CD14-positive monocyte (primary cell): ENCODE results near the gene PIH1D1. TPM values are rescaled to one million over a fixed set of nuclear protein-coding genes. Genes with fewer than 3 reads are reported as not detected.

Source experiments
- DNase-seq, 3 donors: peaks; one replicate each; pipeline ENCODE4 v3.0.0-alpha.2; 2011 to 2022
- H2AFZ ChIP-seq: 2 replicates; pipeline ENCODE4 v1.6.0; 2012; ENCODE audit warnings: mild to moderate bottlenecking, low read depth, low read length, inconsistent platforms; ENCODE audit not compliant: insufficient read depth, poor library complexity, severe bottlenecking
- H3K27ac ChIP-seq, 2 donors: 1 replicate in 1 of 2; 2 replicates in 1 of 2; pipeline ENCODE4 v1.5.1; 2012 to 2013; ENCODE audit warnings: low read length in 2 of 2, control low read depth in 1 of 2, inconsistent platforms in 1 of 2, low read depth in 1 of 2, mild to moderate bottlenecking in 1 of 2
- H3K27me3 ChIP-seq, 2 donors: one replicate each; pipeline versions ENCODE4 v1.6.0 to v1.6.1; 2011 to 2013; ENCODE audit warnings: low read length in 2 of 2; ENCODE audit not compliant: control insufficient read depth in 2 of 2, insufficient read depth in 2 of 2
- H3K36me3 ChIP-seq, 2 donors: replicated peaks in 1 of 2; 1 replicate in 1 of 2; 2 replicates in 1 of 2; pipeline versions ENCODE4 v1.5.1 to v1.6.1; 2012 to 2013; ENCODE audit warnings: low read length in 2 of 2, control low read depth in 1 of 2, inconsistent platforms in 1 of 2, mild to moderate bottlenecking in 1 of 2; ENCODE audit not compliant: insufficient read depth in 2 of 2, control insufficient read depth in 1 of 2
- H3K4me1 ChIP-seq, 2 donors: 1 replicate in 1 of 2; 2 replicates in 1 of 2; pipeline versions ENCODE4 v1.5.1 to v1.6.1; 2012 to 2013; ENCODE audit warnings: low read length in 2 of 2, control low read depth in 1 of 2, inconsistent platforms in 1 of 2, mild to moderate bottlenecking in 1 of 2, moderate library complexity in 1 of 2; ENCODE audit not compliant: insufficient read depth in 2 of 2, control insufficient read depth in 1 of 2
- H3K4me2 ChIP-seq: replicated peaks from 2 replicates; pipeline ENCODE3; 2012; ENCODE audit warnings: low read length, moderate library complexity, mild to moderate bottlenecking; ENCODE audit not compliant: poor library complexity, severe bottlenecking; ENCODE audit errors: extremely low read depth
- H3K4me3 ChIP-seq, 3 experiments: fragments of 200-600 bp in 1 of 3; sonication (generic) in 1 of 3; replicated peaks in 1 of 3; 1 replicate in 2 of 3; 2 replicates in 1 of 3; pipeline ENCODE4 v1.5.1; 2011 to 2013; ENCODE audit warnings: low read length in 3 of 3, mild to moderate bottlenecking in 3 of 3, control low read depth in 2 of 3, low read depth in 2 of 3, inconsistent platforms in 1 of 3, moderate library complexity in 1 of 3
- H3K79me2 ChIP-seq: 2 replicates; pipeline ENCODE4 v1.6.0; 2012; ENCODE audit warnings: mild to moderate bottlenecking, control low read depth, inconsistent platforms, low read length, moderate library complexity; ENCODE audit not compliant: insufficient read depth
- H3K9ac ChIP-seq: 2 replicates; pipeline ENCODE4 v1.6.0; 2017; ENCODE audit warnings: low read length, mild to moderate bottlenecking; ENCODE audit not compliant: insufficient read depth, poor library complexity, severe bottlenecking
- H3K9me3 ChIP-seq, 2 donors: replicated peaks in 1 of 2; 1 replicate in 1 of 2; 2 replicates in 1 of 2; pipeline versions ENCODE4 v1.5.1 to v1.6.1; 2012 to 2013; ENCODE audit warnings: low read length in 2 of 2, control low read depth in 1 of 2; ENCODE audit not compliant: control insufficient read depth in 1 of 2, insufficient read depth in 1 of 2
- H4K20me1 ChIP-seq: 2 replicates; pipeline ENCODE4 v1.6.0; 2012; ENCODE audit warnings: mild to moderate bottlenecking, low read length, control low read depth, moderate library complexity; ENCODE audit not compliant: insufficient read depth
- H3K27ac Mint-ChIP-seq, 7 donors: one replicate each; pipeline ENCODE4 v1.8.0; 2020; ENCODE audit warnings: mild to moderate bottlenecking in 7 of 7, mixed read lengths in 7 of 7, moderate library complexity in 6 of 7, inconsistent platforms in 2 of 7
- H3K27me3 Mint-ChIP-seq, 3 donors: one replicate each; pipeline ENCODE4 v1.8.0; 2021 to 2022; ENCODE audit warnings: low read depth in 3 of 3, mild to moderate bottlenecking in 3 of 3, mixed read lengths in 3 of 3, moderate library complexity in 3 of 3, inconsistent platforms in 1 of 3
- H3K36me3 Mint-ChIP-seq, 2 donors: one replicate each; pipeline ENCODE4 v1.8.0; 2020; ENCODE audit warnings: mixed read lengths in 2 of 2, inconsistent platforms in 1 of 2, mild to moderate bottlenecking in 1 of 2
- H3K4me1 Mint-ChIP-seq: one replicate; pipeline ENCODE4 v1.8.0; 2020; ENCODE audit warnings: mild to moderate bottlenecking, mixed read lengths
- H3K4me3 Mint-ChIP-seq, 2 donors: one replicate each; pipeline ENCODE4 v1.8.0; 2020; ENCODE audit warnings: mild to moderate bottlenecking in 2 of 2, mixed read lengths in 2 of 2, moderate library complexity in 1 of 2
- H3K9me3 Mint-ChIP-seq, 7 donors: one replicate each; pipeline ENCODE4 v1.8.0; 2020 to 2022; ENCODE audit warnings: mixed read lengths in 7 of 7, mild to moderate bottlenecking in 6 of 7, moderate library complexity in 6 of 7, inconsistent platforms in 2 of 7
- WGBS: methylation state at CpG from one replicate; pipeline ENCODE4 v1.1.5; 2013; ENCODE audit warnings: missing lambda C conversion rate; ENCODE audit not compliant: insufficient coverage; 5-methylcytosine and 5-hydroxymethylcytosine counted together
- intact Hi-C, 2 donors: fragments of 100-400 bp; cut with micrococcal nuclease; formaldehyde crosslinking; loops; one replicate each; pipeline versions ENCODE4 v1.15.0 to v1.15.1; 2023
- polyA plus RNA-seq, 3 donors: library from polyadenylated mRNA; depleted of rRNA in 1 of 3; unstranded in 2 of 3; stranded (reverse) in 1 of 3; fragments of 300-500 nt in 2 of 3; fragments of >200 nt in 1 of 3; fragmentation: Illumina TruSeq in 2 of 3; gene quantifications; 1 replicate in 2 of 3; 2 replicates in 1 of 3; pipeline ENCODE4 v1.2.3, GENCODE V29; 2012 to 2021
- TF ChIP-seq, protein P1 (sequence below): fragments of 200-600 bp; IDR thresholded peaks from one replicate; pipeline ENCODE4 v1.8.0; 2022; ENCODE audit warnings: antibody characterized with exemption, mild to moderate bottlenecking

The PIH1D1 gene
- polyA plus RNA-seq, 3 donors = 62.3 to 102 (median 83.9) TPM

GRCh38 chr19:49453757-49454240, 2.2 kb upstream of the PIH1D1 start:
- Histone ChIP-seq H3K4me2 (peak overlapping the region; percentile 99), H3K9me3 (no peaks in the 10 kb centered on the region), H3K4me1 (peaks cover 28 to 39% of the 10 kb centered on the region in 2 donors), H3K9ac (peak overlapping the region; percentile 84), H3K79me2 (peaks cover 42% of the 10 kb centered on the region), H3K4me3 (peak overlapping the region; percentile 69 to 98 (median 71)), H3K27ac (peak overlapping the region; percentile 92 to 98), H2AFZ (peak overlapping the region; percentile 82), H3K27me3 (no peaks in the 10 kb centered on the region), H3K36me3 (peaks cover 14 to 22% of the 10 kb centered on the region in 2 donors), H4K20me1 (peaks cover 4% of the 10 kb centered on the region)
- TF ChIP-seq, protein P1, sequence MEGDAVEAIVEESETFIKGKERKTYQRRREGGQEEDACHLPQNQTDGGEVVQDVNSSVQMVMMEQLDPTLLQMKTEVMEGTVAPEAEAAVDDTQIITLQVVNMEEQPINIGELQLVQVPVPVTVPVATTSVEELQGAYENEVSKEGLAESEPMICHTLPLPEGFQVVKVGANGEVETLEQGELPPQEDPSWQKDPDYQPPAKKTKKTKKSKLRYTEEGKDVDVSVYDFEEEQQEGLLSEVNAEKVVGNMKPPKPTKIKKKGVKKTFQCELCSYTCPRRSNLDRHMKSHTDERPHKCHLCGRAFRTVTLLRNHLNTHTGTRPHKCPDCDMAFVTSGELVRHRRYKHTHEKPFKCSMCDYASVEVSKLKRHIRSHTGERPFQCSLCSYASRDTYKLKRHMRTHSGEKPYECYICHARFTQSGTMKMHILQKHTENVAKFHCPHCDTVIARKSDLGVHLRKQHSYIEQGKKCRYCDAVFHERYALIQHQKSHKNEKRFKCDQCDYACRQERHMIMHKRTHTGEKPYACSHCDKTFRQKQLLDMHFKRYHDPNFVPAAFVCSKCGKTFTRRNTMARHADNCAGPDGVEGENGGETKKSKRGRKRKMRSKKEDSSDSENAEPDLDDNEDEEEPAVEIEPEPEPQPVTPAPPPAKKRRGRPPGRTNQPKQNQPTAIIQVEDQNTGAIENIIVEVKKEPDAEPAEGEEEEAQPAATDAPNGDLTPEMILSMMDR = no peak
- Mint-ChIP-seq H3K27ac (peak overlapping the region; percentile 99 to 100 (median 100)), H3K4me1 (peaks cover 30% of the 10 kb centered on the region), H3K4me3 (peak overlapping the region; percentile 93 to 100), H3K36me3 (peaks cover 32 to 44% of the 10 kb centered on the region in 2 donors), H3K27me3 (peaks cover 0 to 5% (median 0%) of the 10 kb centered on the region in 3 donors), H3K9me3 (peaks cover 0 to 2% (median 0%) of the 10 kb centered on the region in 7 donors)
- WGBS = 57% methylated on average over 6 of the region's 10 CpGs
- peak in 1 of 3 donors; percentile 48 for DNase-seq
- intact Hi-C loops = loop anchor here (5.0 to 10.0 kb wide), 3 partner anchors 34 to 369 kb away; partner anchors contain the start of genes RPL13A (in 1 of the 2), RPS11 (in 1 of the 2) and SNRNP70 (in 1 of the 2)

GRCh38 chr19:49453013-49453756, 1.6 kb upstream of the PIH1D1 start, which contains the start of gene ALDH16A1:
ALDH16A1 (plus strand) TSS chr19:49453225; CDS start chr19:49453332, 107 bp downstream.
- Histone ChIP-seq H3K79me2 (peaks cover 42% of the 10 kb centered on the region), H3K4me3 (peak within 1 kb of the TSS; percentile 71 to 98 (median 79)), H4K20me1 (peaks cover under 1% of the 10 kb centered on the region), H3K27me3 (no peaks in the 10 kb centered on the region), H2AFZ (peak within 1 kb of the TSS; percentile 93), H3K4me2 (peak within 1 kb of the TSS; percentile 99), H3K9me3 (no peaks in the 10 kb centered on the region), H3K4me1 (peaks cover 28 to 39% of the 10 kb centered on the region in 2 donors), H3K27ac (peak within 1 kb of the TSS; percentile 92 to 98), H3K36me3 (peaks cover 14 to 28% of the 10 kb centered on the region in 2 donors), H3K9ac (peak within 1 kb of the TSS; percentile 84)
- peaks cover 0 to 5% (median 0%) of the 10 kb centered on the region in 3 donors for H3K27me3 Mint-ChIP-seq
- peaks cover 35% of the 10 kb centered on the region for H3K4me1 Mint-ChIP-seq
- intact Hi-C loops = loop anchor here (5.0 to 10.0 kb wide), 3 partner anchors 34 to 368 kb away; partner anchors contain the start of genes RPL13A (in 1 of the 2), RPS11 (in 1 of the 2) and SNRNP70 (in 1 of the 2)
- H3K4me3 Mint-ChIP-seq = peak within 1 kb of the TSS; percentile 95 to 100
- peaks cover 38 to 49% of the 10 kb centered on the region in 2 donors for H3K36me3 Mint-ChIP-seq
- TF ChIP-seq, protein P1 = no peak
- peak; percentile 97 to 98 (median 98) for DNase-seq
- H3K27ac Mint-ChIP-seq = peak within 1 kb of the TSS; percentile 99 to 100 (median 100)
- WGBS = under 1% methylated on average over 60 of the region's 66 CpGs
- H3K9me3 Mint-ChIP-seq = peaks cover 0 to 2% (median 0%) of the 10 kb centered on the region in 7 donors
